ENCODE data around the gene IL17RA. TPM values are rescaled to one million over a fixed set of nuclear protein-coding genes. Genes with fewer than 3 reads are reported as not detected.
A peak's percentile ranks its signal among the peaks of the same experiment; 100 is the strongest.

Gene IL17RA
- total and polyA plus RNA-seq, 2 experiments from 2014 or later = 13.9 to 18.3 TPM

DNA sequence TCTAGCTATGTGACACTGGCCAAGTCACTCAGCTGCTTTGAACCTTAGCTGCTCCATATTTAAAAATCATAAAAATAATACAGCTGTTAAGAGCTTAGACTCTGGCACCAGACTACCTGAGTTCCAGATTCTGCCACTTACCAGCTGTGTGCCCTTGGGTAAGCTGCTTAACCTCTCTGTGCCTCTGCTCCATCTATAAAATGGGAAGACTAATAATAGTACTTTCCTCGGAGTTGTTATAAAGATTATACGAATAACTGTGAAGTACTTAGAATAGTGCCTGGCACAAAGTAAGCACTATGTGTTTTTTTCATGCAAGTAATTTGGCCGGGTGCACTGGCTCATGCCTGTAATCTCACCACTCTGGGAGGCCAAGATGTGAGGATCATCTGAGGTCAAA, 72.9 kb downstream of the IL17RA start:
- peak overlapping the region; percentile 84 for H3K4me3 ChIP-seq
- no peak for DNase-seq
- no peaks in the 10 kb centered on the region for H3F3A ChIP-seq (ENCODE audit: insufficient read depth)
- H3K27me3 ChIP-seq (replicated peaks; ENCODE audit: insufficient read depth) = no peaks in the 10 kb centered on the region
- H3K36me3 ChIP-seq (ENCODE audit: low read depth) = no peaks in the 10 kb centered on the region
- peaks cover 56% of the 10 kb centered on the region for H3K79me2 ChIP-seq (ENCODE audit: insufficient read depth)
- in situ Hi-C loops (cut with MboI) = loop anchor here (10.0 kb wide), 1 partner anchor 63 kb away; no protein-coding TSS in a partner anchor
- 0 out of 2 replicates have a peak overlapping the region, but pooled peaks have one; percentile 58 for H3K27ac ChIP-seq
- TF ChIP-seq EZH2phosphoT487 (IDR thresholded peaks at IDR 0.05; ENCODE audit: insufficient read depth, low read depth) = no peak
- no peak for TF ChIP-seq EZH2 (IDR thresholded peaks at IDR 0.05; ENCODE audit: insufficient read depth, poor library complexity, severe bottlenecking)
- no peaks in the 10 kb centered on the region for H3K9me2 ChIP-seq (ENCODE audit: insufficient read depth)
- 0 out of 2 replicates have a peak, but pooled peaks cover 12% of the 10 kb centered on the region for H4K20me1 ChIP-seq (ENCODE audit: insufficient read depth)
- H2AFZ ChIP-seq = no peak overlapping the region
- H3K9me3 ChIP-seq (ENCODE audit: low read depth) = no peaks in the 10 kb centered on the region
- peak overlapping the region; percentile 78; the same call in 1 of the 2 replicates for H3K9ac ChIP-seq
- peak overlapping the region; percentile 77 for H3K4me2 ChIP-seq (ENCODE audit: unreplicated experiment)
- H3K4me1 ChIP-seq (ENCODE audit: insufficient read depth) = peaks cover 11% of the 10 kb centered on the region
- WGBS, 2 experiments (ENCODE audit: low coverage in 1 of 2, low lambda C conversion rate in 2 of 2, missing lambda C conversion rate in 2 of 2) = 97 to 98% methylated on average over 3 of the region's 3 CpGs

GRCh38 chr22:17158176-17158567, 73.4 kb downstream of the IL17RA start:
- Histone ChIP-seq H3K27me3 (replicated peaks; ENCODE audit: insufficient read depth) (no peaks in the 10 kb centered on the region), H3K27ac (peak overlapping the region; percentile 58), H3K4me2 (ENCODE audit: unreplicated experiment) (peak overlapping the region; percentile 77), H3K4me3 (peak overlapping the region; percentile 84), H3K79me2 (ENCODE audit: insufficient read depth) (peaks cover 51% of the 10 kb centered on the region), H3K9me2 (ENCODE audit: insufficient read depth) (no peaks in the 10 kb centered on the region), H4K20me1 (ENCODE audit: insufficient read depth) (0 out of 2 replicates have a peak, but pooled peaks cover 12% of the 10 kb centered on the region), H3K9ac (peak overlapping the region; percentile 78), H2AFZ (peak overlapping the region; percentile 78), H3F3A (ENCODE audit: insufficient read depth) (no peaks in the 10 kb centered on the region), H3K36me3 (ENCODE audit: low read depth) (no peaks in the 10 kb centered on the region), H3K9me3 (ENCODE audit: low read depth) (no peaks in the 10 kb centered on the region), H3K4me1 (ENCODE audit: insufficient read depth) (peaks cover 11% of the 10 kb centered on the region)
- 43% methylated on average over 17 of the region's 17 CpGs for WGBS, 2 experiments (ENCODE audit: low coverage in 1 of 2, low lambda C conversion rate in 2 of 2, missing lambda C conversion rate in 2 of 2)
- in situ Hi-C loops (cut with MboI) = loop anchor here (10.0 kb wide), 1 partner anchor 63 kb away; no protein-coding TSS in a partner anchor
- DNase-seq = no peak
- no peak for TF ChIP-seq EZH2phosphoT487 (IDR thresholded peaks at IDR 0.05; ENCODE audit: insufficient read depth, low read depth)
- TF ChIP-seq EZH2 (IDR thresholded peaks at IDR 0.05; ENCODE audit: insufficient read depth, poor library complexity, severe bottlenecking) = no peak

DNA sequence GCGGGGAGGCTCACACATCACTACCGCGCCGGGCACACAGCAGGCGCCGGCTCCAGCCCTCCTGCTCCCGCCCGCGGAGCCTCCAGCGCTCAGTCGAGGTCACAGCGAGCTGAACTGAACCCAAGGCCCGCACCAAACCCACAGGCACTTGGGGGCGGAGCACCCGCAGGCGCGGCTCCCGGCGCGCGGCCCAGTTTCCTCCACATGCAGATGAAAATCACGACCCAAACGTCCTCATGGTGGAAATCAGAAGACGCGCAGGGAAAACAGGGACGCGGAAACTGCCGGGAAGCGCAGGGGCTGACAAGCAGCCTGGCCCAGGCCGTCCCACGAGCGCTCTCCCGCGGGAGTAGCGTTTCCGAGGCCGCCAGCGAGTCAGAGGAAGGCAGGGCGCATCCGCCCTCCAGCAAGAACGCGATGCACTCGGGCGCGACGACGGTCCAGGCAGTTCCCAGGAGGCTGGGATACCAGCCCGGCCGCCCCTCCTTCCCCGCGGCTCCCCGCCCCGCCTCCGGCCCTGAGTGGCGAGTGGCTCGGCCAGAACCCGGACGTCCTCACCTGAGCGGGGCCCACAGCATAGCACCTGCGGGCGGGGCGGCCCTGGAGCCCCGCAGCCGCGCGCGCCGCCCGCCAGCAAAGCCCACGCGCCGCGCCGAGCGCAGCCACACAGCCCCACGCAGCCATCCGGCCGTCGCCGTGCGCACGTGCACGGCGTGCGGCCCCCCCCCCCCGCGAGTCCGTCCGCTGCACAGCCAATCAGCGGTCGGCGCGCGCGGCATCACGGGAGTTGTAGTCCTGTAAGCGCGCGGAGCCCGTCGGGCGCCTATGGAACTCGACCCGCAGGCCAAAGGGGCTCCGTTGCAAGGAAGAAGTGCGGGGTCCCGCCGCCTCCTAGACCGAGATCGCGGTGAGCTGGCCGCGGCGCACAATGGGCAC, 74.0 kb downstream of the IL17RA start, which contains the start of gene HDHD5:
TSS of gene HDHD5 (minus strand) at position 710 of the 936 bp plus-strand sequence. CDS start at position 684, 26 bp downstream.
- no peaks in the 10 kb centered on the region for H3F3A ChIP-seq (ENCODE audit: insufficient read depth)
- peak within 1 kb of the TSS; percentile 91 for H3K4me2 ChIP-seq (ENCODE audit: unreplicated experiment)
- 0 out of 2 replicates have a peak, but pooled peaks cover 8% of the 10 kb centered on the region for H4K20me1 ChIP-seq (ENCODE audit: insufficient read depth)
- H3K4me1 ChIP-seq (ENCODE audit: insufficient read depth) = peaks cover 11% of the 10 kb centered on the region
- peak within 1 kb of the TSS; percentile 84 for H3K4me3 ChIP-seq
- peak within 1 kb of the TSS; percentile 78 for H3K9ac ChIP-seq
- in situ Hi-C loops (cut with MboI) = loop anchor here (10.0 kb wide), 1 partner anchor 64 kb away; no protein-coding TSS in a partner anchor
- no peaks in the 10 kb centered on the region for H3K9me3 ChIP-seq (ENCODE audit: low read depth)
- TF ChIP-seq EZH2 (IDR thresholded peaks at IDR 0.05; ENCODE audit: insufficient read depth, poor library complexity, severe bottlenecking) = no peak
- no peak for TF ChIP-seq EZH2phosphoT487 (IDR thresholded peaks at IDR 0.05; ENCODE audit: insufficient read depth, low read depth)
- 1% methylated on average over 81 to 85 of the region's 114 CpGs for WGBS, 2 experiments (ENCODE audit: low coverage in 1 of 2, low lambda C conversion rate in 2 of 2, missing lambda C conversion rate in 2 of 2)
- peaks cover 44% of the 10 kb centered on the region for H3K79me2 ChIP-seq (ENCODE audit: insufficient read depth)
- H3K36me3 ChIP-seq (ENCODE audit: low read depth) = no peaks in the 10 kb centered on the region
- H2AFZ ChIP-seq = peak within 1 kb of the TSS; percentile 98
- no peaks in the 10 kb centered on the region for H3K9me2 ChIP-seq (ENCODE audit: insufficient read depth)
- no peaks in the 10 kb centered on the region for H3K27me3 ChIP-seq (replicated peaks; ENCODE audit: insufficient read depth)
- peak within 1 kb of the TSS; percentile 58 for H3K27ac ChIP-seq
- peak; percentile 92 for DNase-seq

- Histone ChIP-seq H3K9ac (peak overlapping the region; percentile 78), H4K20me1 (ENCODE audit: insufficient read depth) (0 out of 2 replicates have a peak, but pooled peaks cover 8% of the 10 kb centered on the region), H3K4me3 (peak overlapping the region; percentile 84), H3K4me1 (ENCODE audit: insufficient read depth) (peaks cover 11% of the 10 kb centered on the region), H3K9me2 (ENCODE audit: insufficient read depth) (no peaks in the 10 kb centered on the region), H3K4me2 (ENCODE audit: unreplicated experiment) (peak overlapping the region; percentile 91), H2AFZ (peak overlapping the region; percentile 98), H3K36me3 (ENCODE audit: low read depth) (no peaks in the 10 kb centered on the region), H3F3A (ENCODE audit: insufficient read depth) (no peaks in the 10 kb centered on the region), H3K9me3 (ENCODE audit: low read depth) (no peaks in the 10 kb centered on the region), H3K27ac (0 out of 2 replicates have a peak overlapping the region, but pooled peaks have one; percentile 14), H3K27me3 (replicated peaks; ENCODE audit: insufficient read depth) (no peaks in the 10 kb centered on the region), H3K79me2 (ENCODE audit: insufficient read depth) (peaks cover 38% of the 10 kb centered on the region)
- 5 to 6% methylated on average over 26 to 34 of the region's 35 CpGs for WGBS, 2 experiments (ENCODE audit: low coverage in 1 of 2, low lambda C conversion rate in 2 of 2, missing lambda C conversion rate in 2 of 2)
- DNase-seq = peak; percentile 75
- TF ChIP-seq EZH2phosphoT487 (IDR thresholded peaks at IDR 0.05; ENCODE audit: insufficient read depth, low read depth) = no peak
- in situ Hi-C loops (cut with MboI) = loop anchor here (10.0 kb wide), 1 partner anchor 65 kb away; no protein-coding TSS in a partner anchor
These were observed 74.7 kb downstream of the IL17RA start for GRCh38 chr22:17159504-17159951.

Data from GM23248 (cell line).